HEK293 (cell line): Measurements from ENCODE around the gene S100PBP.

Experiments used
- KLF16 ChIP-seq: fragments of 450-650 bp; formaldehyde crosslinking; IDR thresholded peaks from 2 replicates; pipeline ENCODE4 v1.5.1; 2017; ENCODE audit warnings: missing biosample characterization, missing genetic modification characterization
- ZNF354C ChIP-seq: fragments of 450-650 bp; formaldehyde crosslinking; IDR thresholded peaks from 2 replicates; pipeline ENCODE4 v1.5.1; 2016; ENCODE audit warnings: missing biosample characterization, missing genetic modification characterization, low read depth, borderline replicate concordance
- TF ChIP-seq, protein P1 (sequence below): sonication (generic); formaldehyde crosslinking; IDR thresholded peaks from 2 replicates; pipeline ENCODE4 v1.8.1; 2022; ENCODE audit warnings: mild to moderate bottlenecking, moderate library complexity, missing genetic modification reagents
- TF ChIP-seq, protein P2 (sequence below): fragments of 450-650 bp; formaldehyde crosslinking; IDR thresholded peaks from 2 replicates; pipeline ENCODE4 v1.5.1; 2016; ENCODE audit warnings: missing biosample characterization, missing genetic modification characterization

DNA sequence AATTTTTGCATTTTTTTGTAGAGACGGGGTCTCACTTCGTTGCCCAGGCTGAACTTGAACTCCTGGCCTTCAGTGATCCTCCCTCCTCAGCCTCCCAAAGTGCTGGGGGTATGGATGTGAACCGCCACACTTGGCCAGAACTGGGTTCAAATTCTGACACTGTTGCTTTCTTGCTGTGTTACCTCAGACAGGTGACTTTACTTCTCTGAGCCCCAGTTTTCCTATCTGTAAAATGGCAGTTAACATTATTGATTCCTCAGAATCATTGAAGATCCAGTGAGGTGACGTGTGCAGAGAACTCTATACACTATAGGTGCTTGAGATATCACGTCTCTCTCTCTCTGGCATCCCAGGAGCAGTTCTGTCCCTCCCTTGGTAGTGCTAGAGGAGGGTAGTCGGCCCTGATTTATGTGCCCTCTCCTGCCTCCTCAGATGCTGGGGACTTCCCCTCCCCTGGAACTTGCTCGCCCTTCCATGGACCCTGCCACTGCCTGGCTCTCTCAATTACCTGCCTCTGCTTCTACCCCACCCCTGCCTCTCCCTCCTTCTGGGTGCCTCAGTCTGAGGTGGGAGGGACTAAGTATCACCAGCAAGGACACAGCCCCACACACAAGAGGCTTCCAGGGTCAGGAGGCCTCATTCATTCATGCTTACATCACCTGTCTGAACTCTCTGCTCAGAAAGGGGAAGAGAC, 66.0 kb downstream of the S100PBP start:
- TF ChIP-seq KLF16 (no peak), ZNF354C (tag by site-specific recombination) (no peak)
- TF ChIP-seq, protein P1, sequence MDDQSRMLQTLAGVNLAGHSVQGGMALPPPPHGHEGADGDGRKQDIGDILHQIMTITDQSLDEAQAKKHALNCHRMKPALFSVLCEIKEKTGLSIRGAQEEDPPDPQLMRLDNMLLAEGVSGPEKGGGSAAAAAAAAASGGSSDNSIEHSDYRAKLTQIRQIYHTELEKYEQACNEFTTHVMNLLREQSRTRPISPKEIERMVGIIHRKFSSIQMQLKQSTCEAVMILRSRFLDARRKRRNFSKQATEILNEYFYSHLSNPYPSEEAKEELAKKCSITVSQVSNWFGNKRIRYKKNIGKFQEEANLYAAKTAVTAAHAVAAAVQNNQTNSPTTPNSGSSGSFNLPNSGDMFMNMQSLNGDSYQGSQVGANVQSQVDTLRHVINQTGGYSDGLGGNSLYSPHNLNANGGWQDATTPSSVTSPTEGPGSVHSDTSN = no peak
- TF ChIP-seq, protein P2, sequence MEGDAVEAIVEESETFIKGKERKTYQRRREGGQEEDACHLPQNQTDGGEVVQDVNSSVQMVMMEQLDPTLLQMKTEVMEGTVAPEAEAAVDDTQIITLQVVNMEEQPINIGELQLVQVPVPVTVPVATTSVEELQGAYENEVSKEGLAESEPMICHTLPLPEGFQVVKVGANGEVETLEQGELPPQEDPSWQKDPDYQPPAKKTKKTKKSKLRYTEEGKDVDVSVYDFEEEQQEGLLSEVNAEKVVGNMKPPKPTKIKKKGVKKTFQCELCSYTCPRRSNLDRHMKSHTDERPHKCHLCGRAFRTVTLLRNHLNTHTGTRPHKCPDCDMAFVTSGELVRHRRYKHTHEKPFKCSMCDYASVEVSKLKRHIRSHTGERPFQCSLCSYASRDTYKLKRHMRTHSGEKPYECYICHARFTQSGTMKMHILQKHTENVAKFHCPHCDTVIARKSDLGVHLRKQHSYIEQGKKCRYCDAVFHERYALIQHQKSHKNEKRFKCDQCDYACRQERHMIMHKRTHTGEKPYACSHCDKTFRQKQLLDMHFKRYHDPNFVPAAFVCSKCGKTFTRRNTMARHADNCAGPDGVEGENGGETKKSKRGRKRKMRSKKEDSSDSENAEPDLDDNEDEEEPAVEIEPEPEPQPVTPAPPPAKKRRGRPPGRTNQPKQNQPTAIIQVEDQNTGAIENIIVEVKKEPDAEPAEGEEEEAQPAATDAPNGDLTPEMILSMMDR (tag by site-specific recombination) = no peak
